AG04450 (cell line): ENCODE results near the gene CNIH3. TPM values are rescaled to one million over a fixed set of nuclear protein-coding genes. Genes with fewer than 3 reads are reported as not detected.

ENCODE experiments used
- CTCF ChIA-PET: fragments of 300-600, 350-600 bp; formaldehyde crosslinking; extraction: SDS; loops from one replicate; lab custom pipeline; 2022; ENCODE audit warnings: antibody characterized with exemption, inconsistent platforms; lab: Charles Lee
- POLR2A ChIA-PET: fragments of 350-600 bp; formaldehyde crosslinking; extraction: SDS; loops from one replicate; lab custom pipeline; 2021; ENCODE audit warnings: antibody characterized with exemption, inconsistent platforms; lab: Yijun Ruan, JAX
- DNase-seq: peaks from one replicate; pipeline ENCODE4 v3.0.0-alpha.2; 2011; ENCODE audit warnings: low read depth, low spot score
- H3K27ac ChIP-seq: one replicate; pipeline ENCODE4 v1.5.1; 2012; ENCODE audit warnings: low read depth, low read length, control low read depth
- H3K27me3 ChIP-seq: one replicate; pipeline ENCODE4 v1.6.0; 2012; ENCODE audit warnings: low read length; ENCODE audit not compliant: control insufficient read depth, insufficient read depth
- H3K4me3 ChIP-seq: 2 replicates; pipeline ENCODE4 v1.5.1; 2011; ENCODE audit warnings: mild to moderate bottlenecking, low read depth, low read length, control low read depth
- H3K9me3 ChIP-seq: 2 replicates; pipeline ENCODE4 v1.5.1; 2012; ENCODE audit warnings: low read length; ENCODE audit not compliant: control insufficient read depth, insufficient read depth
- CTCF ChIP-seq: IDR thresholded peaks from 2 replicates; pipeline ENCODE4 v1.5.1; 2011; ENCODE audit warnings: low read depth, low read length, control low read depth, inconsistent platforms
- polyA plus RNA-seq: library from polyadenylated mRNA; depleted of rRNA; stranded (reverse); fragments of >200 nt; gene quantifications from 2 replicates; pipeline ENCODE4 v1.2.3, GENCODE V29; 2011

Gene CNIH3
- polyA plus RNA-seq, 1 experiment: 6.5 TPM

GRCh38 chr1:224673141-224673540, 57.0 kb downstream of the CNIH3 start:
- CTCF ChIA-PET: no interaction called here
- Histone ChIP-seq H3K27me3 (no peaks in the 10 kb centered on the region), H3K27ac (no peak overlapping the region), H3K4me3 (no peak overlapping the region), H3K9me3 (no peaks in the 10 kb centered on the region)
- POLR2A ChIA-PET: no interaction called here
- no peak for TF ChIP-seq CTCF
- DNase-seq: no peak

- Histone ChIP-seq H3K4me3 (no peak overlapping the region), H3K27ac (no peak overlapping the region), H3K27me3 (no peaks in the 10 kb centered on the region), H3K9me3 (no peaks in the 10 kb centered on the region)
- DNase-seq: no peak
- ChIA-PET POLR2A (no interaction called here), CTCF (interaction anchor here (0.6 to 1.0 kb wide), 2 partner anchors 82 to 219 kb away, joined by 4 read pairs; no protein-coding TSS in a partner anchor)
- no peak for TF ChIP-seq CTCF
These were observed 59.5 kb downstream of the CNIH3 start for GRCh38 chr1:224675590-224675989.

- H3K4me3 ChIP-seq: no peak overlapping the region
- TF ChIP-seq CTCF: no peak
- POLR2A ChIA-PET: no interaction called here
- no peak overlapping the region for H3K27ac ChIP-seq
- CTCF ChIA-PET: interaction anchor here (0.6 to 1.2 kb wide), 2 partner anchors 32 to 163 kb away, joined by 3 to 4 read pairs; no protein-coding TSS in a partner anchor
- DNase-seq: no peak
- no peaks in the 10 kb centered on the region for H3K27me3 ChIP-seq
- H3K9me3 ChIP-seq: no peaks in the 10 kb centered on the region
These were observed 60.4 kb downstream of the CNIH3 start for GRCh38 chr1:224676551-224676950.

GRCh38 chr1:224678168-224678567, 62.1 kb downstream of the CNIH3 start:
- ChIA-PET CTCF (interaction anchor here (1.3 to 2.6 kb wide), 2 partner anchors 18 to 34 kb away, joined by 4 to 6 read pairs; no protein-coding TSS in a partner anchor), POLR2A (no interaction called here)
- H3K4me3 ChIP-seq: no peak overlapping the region
- DNase-seq: no peak
- H3K9me3 ChIP-seq: no peaks in the 10 kb centered on the region
- TF ChIP-seq CTCF: no peak
- no peak overlapping the region for H3K27ac ChIP-seq
- no peaks in the 10 kb centered on the region for H3K27me3 ChIP-seq

DNA sequence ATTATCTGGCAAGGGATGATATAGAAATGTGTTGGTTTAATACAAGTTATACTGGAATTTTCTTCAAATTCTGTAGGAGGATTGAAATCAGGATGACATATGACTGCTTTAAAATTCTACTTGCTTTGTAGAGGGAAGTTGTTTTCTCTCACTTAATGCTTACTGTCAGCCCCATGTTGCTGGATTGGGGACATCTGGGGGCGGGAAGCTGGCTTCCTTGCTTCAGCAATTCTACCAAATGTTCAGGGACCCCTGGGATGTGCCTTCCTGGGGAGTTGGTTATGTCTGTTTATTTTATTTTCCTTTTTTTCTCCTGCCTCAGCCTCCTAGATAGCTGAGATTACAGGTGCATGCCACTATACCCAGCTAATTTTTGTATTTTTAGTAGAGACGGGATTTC, 63.5 kb downstream of the CNIH3 start:
- POLR2A ChIA-PET: no interaction called here
- no peak overlapping the region for H3K4me3 ChIP-seq
- DNase-seq: no peak
- TF ChIP-seq CTCF: no peak
- no peaks in the 10 kb centered on the region for H3K9me3 ChIP-seq
- no peak overlapping the region for H3K27ac ChIP-seq
- CTCF ChIA-PET: interaction anchor here (0.9 to 2.6 kb wide), 3 partner anchors 35 to 222 kb away, joined by 3 to 6 read pairs (median 5); no protein-coding TSS in a partner anchor
- H3K27me3 ChIP-seq: no peaks in the 10 kb centered on the region
